HL-60 (cell line): ENCODE data around the gene BICDL2.

ENCODE experiments used
- CTCF ChIP-seq: IDR thresholded peaks from one replicate; pipeline ENCODE4 v1.5.1; 2011; ENCODE audit warnings: low read length, control low read depth, inconsistent platforms; ENCODE audit not compliant: insufficient read depth
- POLR2AphosphoS5 ChIP-seq: IDR thresholded peaks from 2 replicates; pipeline ENCODE4 v1.6.1; 2012; ENCODE audit warnings: low read depth
- REST ChIP-seq: IDR thresholded peaks from 2 replicates; pipeline ENCODE4 v1.6.1; 2012; ENCODE audit warnings: low read depth; ENCODE audit not compliant: insufficient replicate concordance

- TF ChIP-seq CTCF (no peak), REST (no peak), POLR2AphosphoS5 (no peak)
Observed at GRCh38 chr16:3013998-3014690, 22.6 kb downstream of the BICDL2 start.
